Colonic mucosa (tissue), 4 donors: ENCODE data around the gene PRKCE. TPM values are rescaled to one million over a fixed set of nuclear protein-coding genes. Genes with fewer than 3 reads are reported as not detected.

Source experiments
- DNase-seq: peaks from one replicate; pipeline ENCODE4 v3.0.0-alpha.2; 2020
- H3K27ac ChIP-seq: fragments of 200-600 bp; one replicate; pipeline ENCODE4 v1.8.0; 2021
- H3K27me3 ChIP-seq: fragments of 200-600 bp; one replicate; pipeline ENCODE4 v1.8.0; 2021
- H3K36me3 ChIP-seq: fragments of 200-600 bp; one replicate; pipeline ENCODE4 v1.8.0; 2021
- H3K4me1 ChIP-seq: fragments of 200-600 bp; one replicate; pipeline ENCODE4 v1.8.0; 2021; ENCODE audit warnings: mild to moderate bottlenecking
- H3K4me3 ChIP-seq: fragments of 200-600 bp; one replicate; pipeline ENCODE4 v1.8.0; 2021
- H3K9ac ChIP-seq, 2 donors: one replicate each; pipeline ENCODE4 v1.7.0; 2013; ENCODE audit warnings: control low read depth in 2 of 2, low read depth in 2 of 2, low read length in 2 of 2
- H3K9me3 ChIP-seq: fragments of 200-600 bp; one replicate; pipeline ENCODE4 v1.8.0; 2021
- intact Hi-C: fragments of 100-400 bp; cut with DNase I; formaldehyde crosslinking; loops from one replicate; pipeline ENCODE4 v1.14.1; 2022
- total RNA-seq, 2 donors: library from RNA; stranded (reverse); fragmentation: NEBNext Ultra II Directional in 1 of 2; extraction: Animal tissue kit (Norgen Biotek cat#: 25700) in 1 of 2; gene quantifications; one replicate each; pipeline ENCODE4 v1.2.1, GENCODE V29; 2021
- TF ChIP-seq, protein P1 (sequence below): fragments of 200-600 bp; IDR thresholded peaks from one replicate; pipeline ENCODE4 v1.8.0; 2022; ENCODE audit warnings: antibody characterized with exemption, mild to moderate bottlenecking
- donor health status: healthy.
- donor health status: DM: no; HTN: no; CAD: no.
- donor health status: DM: no; HTN: no; CAD: no.

Gene PRKCE
- total RNA-seq, 2 donors from 2014 or later: 17.5 to 25.8 TPM

DNA sequence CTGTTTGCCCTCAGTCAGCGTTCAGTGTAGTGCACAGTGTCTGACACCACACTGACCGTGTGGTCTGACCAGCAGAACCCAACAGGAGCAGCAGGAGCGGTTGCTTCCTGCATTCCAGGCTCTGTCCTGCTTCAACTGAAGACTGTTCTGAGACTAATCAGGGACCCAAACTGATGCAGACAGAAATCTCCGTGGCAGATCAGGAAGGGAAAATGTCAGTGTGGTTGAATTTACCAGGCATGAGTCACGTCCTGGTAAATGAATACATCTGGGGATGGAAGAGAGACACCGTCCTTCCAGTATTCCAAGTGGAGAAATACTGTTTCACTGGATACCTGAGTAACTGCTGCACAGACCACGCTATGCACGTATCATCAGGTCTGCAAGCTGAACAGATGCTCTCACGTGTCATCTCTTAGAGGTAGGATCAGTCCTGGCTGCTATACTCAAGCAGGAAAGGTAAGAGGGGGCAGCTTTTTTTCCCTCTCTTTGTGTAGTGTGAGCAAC lies 422.1 kb downstream of the PRKCE start:
- Histone ChIP-seq H3K27ac (peak overlapping the region; percentile 18), H3K9me3 (no peaks in the 10 kb centered on the region), H3K36me3 (no peaks in the 10 kb centered on the region), H3K4me1 (no peaks in the 10 kb centered on the region), H3K4me3 (no peak overlapping the region), H3K9ac (no peak overlapping the region), H3K27me3 (no peaks in the 10 kb centered on the region)
- no peak for DNase-seq
- TF ChIP-seq, protein P1, sequence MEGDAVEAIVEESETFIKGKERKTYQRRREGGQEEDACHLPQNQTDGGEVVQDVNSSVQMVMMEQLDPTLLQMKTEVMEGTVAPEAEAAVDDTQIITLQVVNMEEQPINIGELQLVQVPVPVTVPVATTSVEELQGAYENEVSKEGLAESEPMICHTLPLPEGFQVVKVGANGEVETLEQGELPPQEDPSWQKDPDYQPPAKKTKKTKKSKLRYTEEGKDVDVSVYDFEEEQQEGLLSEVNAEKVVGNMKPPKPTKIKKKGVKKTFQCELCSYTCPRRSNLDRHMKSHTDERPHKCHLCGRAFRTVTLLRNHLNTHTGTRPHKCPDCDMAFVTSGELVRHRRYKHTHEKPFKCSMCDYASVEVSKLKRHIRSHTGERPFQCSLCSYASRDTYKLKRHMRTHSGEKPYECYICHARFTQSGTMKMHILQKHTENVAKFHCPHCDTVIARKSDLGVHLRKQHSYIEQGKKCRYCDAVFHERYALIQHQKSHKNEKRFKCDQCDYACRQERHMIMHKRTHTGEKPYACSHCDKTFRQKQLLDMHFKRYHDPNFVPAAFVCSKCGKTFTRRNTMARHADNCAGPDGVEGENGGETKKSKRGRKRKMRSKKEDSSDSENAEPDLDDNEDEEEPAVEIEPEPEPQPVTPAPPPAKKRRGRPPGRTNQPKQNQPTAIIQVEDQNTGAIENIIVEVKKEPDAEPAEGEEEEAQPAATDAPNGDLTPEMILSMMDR: no peak
- intact Hi-C loops: no loop called here

DNA sequence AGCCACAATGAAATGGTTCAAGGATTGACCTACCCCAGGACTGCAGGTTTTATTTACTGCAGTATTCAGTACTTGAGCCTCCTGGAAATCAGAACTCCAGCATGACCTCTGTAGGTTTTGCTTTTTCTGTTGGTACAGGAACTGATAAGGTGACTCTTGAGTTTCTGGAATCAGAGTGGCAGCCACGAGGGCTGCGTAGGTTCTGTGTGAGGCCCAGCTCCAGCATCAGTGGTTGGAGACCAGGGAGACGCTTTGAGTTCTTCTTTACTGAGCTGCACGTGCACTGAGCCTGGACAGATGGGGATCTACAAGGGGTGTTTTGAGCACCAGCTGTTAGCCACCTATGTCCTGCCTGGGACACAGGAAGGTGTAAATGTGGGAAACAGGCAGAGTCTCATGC lies 423.0 kb downstream of the PRKCE start:
- Histone ChIP-seq H3K27me3 (no peaks in the 10 kb centered on the region), H3K36me3 (no peaks in the 10 kb centered on the region), H3K27ac (no peak overlapping the region), H3K4me1 (no peaks in the 10 kb centered on the region), H3K4me3 (no peak overlapping the region), H3K9ac (no peak overlapping the region), H3K9me3 (no peaks in the 10 kb centered on the region)
- no peak for DNase-seq
- intact Hi-C loops: no loop called here
- TF ChIP-seq, protein P1: no peak

DNA sequence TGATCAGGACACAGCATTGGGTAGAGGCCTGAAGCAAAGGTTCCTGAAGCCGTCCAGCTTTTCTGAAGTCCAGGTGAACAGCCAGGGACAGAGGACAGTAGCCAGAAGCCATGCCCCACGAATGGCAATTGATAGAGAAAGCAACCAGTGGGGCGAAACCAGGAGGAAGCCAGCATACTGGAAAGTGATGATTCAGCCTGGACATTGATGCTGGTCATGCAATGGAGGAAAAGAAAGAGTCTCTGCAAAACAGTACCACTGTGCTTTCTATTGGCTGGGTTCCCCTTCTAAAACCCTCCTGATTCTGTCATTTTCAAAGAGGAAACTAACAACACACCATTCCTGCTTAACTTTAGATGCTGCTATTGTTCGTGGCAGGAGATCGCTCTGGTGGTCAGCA lies 424.4 kb downstream of the PRKCE start:
- no peak overlapping the region for H3K27ac ChIP-seq
- H3K9me3 ChIP-seq: no peaks in the 10 kb centered on the region
- intact Hi-C loops: no loop called here
- DNase-seq: no peak
- no peaks in the 10 kb centered on the region for H3K4me1 ChIP-seq
- TF ChIP-seq, protein P1: no peak
- no peak overlapping the region for H3K4me3 ChIP-seq
- no peaks in the 10 kb centered on the region for H3K27me3 ChIP-seq
- no peak overlapping the region for H3K9ac ChIP-seq
- H3K36me3 ChIP-seq: no peaks in the 10 kb centered on the region

GRCh38 chr2:46076251-46076650 lies 424.8 kb downstream of the PRKCE start:
- no peaks in the 10 kb centered on the region for H3K9me3 ChIP-seq

GRCh38 chr2:46076875-46077274 lies 425.4 kb downstream of the PRKCE start:
- intact Hi-C loops: no loop called here
- DNase-seq: no peak
- H3K36me3 ChIP-seq: no peaks in the 10 kb centered on the region
- no peak overlapping the region for H3K9ac ChIP-seq
- H3K4me1 ChIP-seq: no peaks in the 10 kb centered on the region
- H3K4me3 ChIP-seq: no peak overlapping the region
- H3K27ac ChIP-seq: no peak overlapping the region
- no peaks in the 10 kb centered on the region for H3K27me3 ChIP-seq
- TF ChIP-seq, protein P1: no peak
- no peaks in the 10 kb centered on the region for H3K9me3 ChIP-seq

More at GRCh38 chr2:46076251-46076650, 424.8 kb downstream of the PRKCE start:
- no peaks in the 10 kb centered on the region for H3K36me3 ChIP-seq
- H3K27ac ChIP-seq: no peak overlapping the region
- H3K4me3 ChIP-seq: no peak overlapping the region
- no peak overlapping the region for H3K9ac ChIP-seq
- no peaks in the 10 kb centered on the region for H3K4me1 ChIP-seq
- no peaks in the 10 kb centered on the region for H3K27me3 ChIP-seq
- TF ChIP-seq, protein P1: no peak
- intact Hi-C loops: no loop called here
- no peak for DNase-seq
